K562 treated with DMSO at 1 percent for 4 hours (cell line): ENCODE measurements around the gene DNLZ. TPM values are rescaled to one million over a fixed set of nuclear protein-coding genes. Genes with fewer than 3 reads are reported as not detected.

ENCODE experiments used
- total RNA-seq: library from RNA; unstranded; fragments of 300-600 nt; gene quantifications from 2 replicates; pipeline ENCODE4 v1.2.3, GENCODE V29; 2022; ENCODE audit not compliant: insufficient read depth

Gene DNLZ
- total RNA-seq = 17.5 and 29.7 TPM in 2 replicates

DNA sequence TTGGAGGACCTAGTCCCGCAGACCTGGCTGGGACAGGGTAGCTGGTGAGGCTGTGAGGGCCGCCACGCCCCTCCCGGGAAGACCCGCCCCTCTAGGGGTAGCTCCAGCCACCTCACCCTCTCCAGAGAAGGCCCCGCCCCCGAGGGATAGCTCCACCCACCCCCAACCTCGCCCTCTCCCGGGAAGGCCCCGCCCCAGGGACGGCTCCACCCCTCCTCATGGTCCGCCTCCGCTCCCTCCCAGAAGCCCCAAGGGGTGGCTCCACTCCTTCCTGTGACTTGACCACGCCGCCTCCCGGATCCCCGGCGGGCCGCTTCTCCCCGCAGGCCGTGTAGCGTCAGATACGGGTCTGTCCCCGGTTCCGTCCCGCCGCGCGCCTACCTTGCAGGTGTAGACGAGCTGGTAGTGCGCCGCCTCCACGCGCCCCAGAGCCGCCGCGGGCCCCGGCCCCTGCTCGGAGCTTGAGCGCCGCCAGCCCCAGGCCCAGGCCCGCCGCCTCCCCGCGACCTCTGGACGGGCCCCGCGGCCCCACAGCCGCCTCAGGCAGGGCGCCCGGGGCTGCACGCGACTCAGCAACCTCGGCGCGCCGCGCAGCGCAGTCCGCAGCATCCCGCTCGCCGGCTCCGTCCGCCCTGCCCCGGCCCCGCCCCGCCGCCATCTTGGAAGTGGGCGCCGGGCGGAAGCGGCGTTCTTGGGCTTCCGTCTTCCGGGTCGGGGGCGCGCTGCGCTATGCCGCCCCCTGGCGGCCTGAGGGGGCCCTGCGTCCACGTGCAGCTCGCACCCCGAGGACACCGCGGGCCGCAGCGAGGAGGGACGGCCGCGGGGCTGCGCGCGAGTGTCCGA, at the start of gene DNLZ:
Gene DNLZ (minus strand): TSS at position 639 of the 843 bp plus-strand sequence. CDS start 30 bp downstream, at position 609.

DNA sequence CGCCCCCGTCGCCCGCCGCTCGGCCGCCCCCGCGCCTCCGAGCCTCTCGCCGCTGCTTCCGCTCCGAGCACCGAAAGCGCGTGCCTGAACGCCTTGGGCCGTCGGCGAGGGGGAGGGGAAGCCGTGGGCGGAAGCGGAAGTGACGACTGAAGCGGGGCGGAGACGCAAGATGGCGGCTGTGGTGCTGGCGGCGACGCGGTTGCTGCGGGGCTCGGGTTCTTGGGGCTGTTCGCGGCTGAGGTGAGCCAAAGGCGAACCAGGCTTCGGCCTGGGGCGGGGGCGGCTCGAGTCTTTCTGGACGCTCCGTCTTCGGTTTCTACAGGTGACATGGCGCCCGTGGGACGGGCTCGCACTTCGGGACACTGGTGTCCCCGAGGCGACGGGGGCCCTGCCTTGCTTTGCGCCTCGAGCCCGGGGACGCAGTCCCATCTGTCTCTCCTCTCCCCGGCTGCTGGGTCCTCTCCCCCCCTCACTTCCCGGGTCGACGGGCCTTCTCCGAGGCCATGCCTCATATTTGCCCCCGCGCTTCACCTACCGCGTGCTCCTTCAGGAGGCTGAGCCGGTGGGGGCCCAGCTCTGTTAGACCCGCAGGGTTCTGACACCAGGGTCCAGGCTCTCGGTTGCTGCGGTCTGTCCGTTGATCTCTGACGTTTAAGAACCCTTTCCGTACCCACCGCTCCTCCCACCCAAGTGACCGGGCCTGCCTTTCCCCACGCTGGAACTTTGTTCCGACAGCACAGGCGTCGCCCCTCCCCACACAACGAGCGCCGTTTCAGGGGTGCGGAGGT, 47.1 kb upstream of the DNLZ start, which contains the start of the genes ENTR1 and PMPCA:
Gene ENTR1 (minus strand): TSS at position 115 of the 788 bp plus-strand sequence. CDS start 217 bp downstream, outside the sequence.
Gene PMPCA (plus strand): TSS at position 159 of the 788 bp plus-strand sequence. CDS start 11 bp downstream, at position 170.

DNA sequence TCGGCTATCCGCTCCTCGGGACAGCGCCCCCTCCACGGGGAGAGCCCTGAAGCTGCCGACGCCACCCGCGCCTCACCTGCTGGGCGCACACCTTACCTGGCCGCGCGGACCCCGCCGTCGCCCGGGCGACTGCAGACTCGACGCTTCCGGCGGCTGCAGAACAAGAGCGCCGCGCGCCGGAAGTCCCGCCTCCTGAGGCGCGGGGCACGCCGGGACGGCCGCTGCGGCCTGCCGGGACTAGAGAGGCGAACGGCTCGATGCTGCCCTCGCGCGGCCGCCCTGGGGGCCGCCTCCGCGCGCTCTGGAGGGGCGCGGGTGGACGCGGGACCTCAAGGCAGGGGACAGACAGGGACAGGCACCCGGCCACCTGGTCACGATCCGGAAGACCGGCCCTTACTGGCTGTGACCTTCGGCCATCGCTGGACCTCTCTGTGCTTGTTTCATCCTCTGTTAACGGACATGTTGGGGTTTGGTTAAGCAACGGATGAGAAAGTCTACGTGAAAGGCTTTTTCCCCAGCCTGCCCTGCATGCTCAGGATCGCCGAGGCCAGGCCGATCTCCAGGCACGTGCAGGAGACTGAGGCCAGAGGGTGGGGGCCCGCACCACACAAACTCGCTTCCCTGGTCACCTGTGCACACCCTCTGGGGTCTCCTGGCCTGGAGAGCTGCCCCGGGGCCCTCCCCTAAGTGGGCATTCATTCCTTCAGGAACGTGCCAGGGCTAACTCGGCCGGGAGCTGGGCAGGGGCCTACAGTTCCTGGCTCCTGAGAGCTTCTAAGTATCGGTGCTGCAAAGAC, 36.7 kb upstream of the DNLZ start, which contains the start of gene SNAPC4:
Gene SNAPC4 (minus strand): TSS at position 133 of the 797 bp plus-strand sequence. CDS start 1,742 bp downstream, outside the sequence.

DNA sequence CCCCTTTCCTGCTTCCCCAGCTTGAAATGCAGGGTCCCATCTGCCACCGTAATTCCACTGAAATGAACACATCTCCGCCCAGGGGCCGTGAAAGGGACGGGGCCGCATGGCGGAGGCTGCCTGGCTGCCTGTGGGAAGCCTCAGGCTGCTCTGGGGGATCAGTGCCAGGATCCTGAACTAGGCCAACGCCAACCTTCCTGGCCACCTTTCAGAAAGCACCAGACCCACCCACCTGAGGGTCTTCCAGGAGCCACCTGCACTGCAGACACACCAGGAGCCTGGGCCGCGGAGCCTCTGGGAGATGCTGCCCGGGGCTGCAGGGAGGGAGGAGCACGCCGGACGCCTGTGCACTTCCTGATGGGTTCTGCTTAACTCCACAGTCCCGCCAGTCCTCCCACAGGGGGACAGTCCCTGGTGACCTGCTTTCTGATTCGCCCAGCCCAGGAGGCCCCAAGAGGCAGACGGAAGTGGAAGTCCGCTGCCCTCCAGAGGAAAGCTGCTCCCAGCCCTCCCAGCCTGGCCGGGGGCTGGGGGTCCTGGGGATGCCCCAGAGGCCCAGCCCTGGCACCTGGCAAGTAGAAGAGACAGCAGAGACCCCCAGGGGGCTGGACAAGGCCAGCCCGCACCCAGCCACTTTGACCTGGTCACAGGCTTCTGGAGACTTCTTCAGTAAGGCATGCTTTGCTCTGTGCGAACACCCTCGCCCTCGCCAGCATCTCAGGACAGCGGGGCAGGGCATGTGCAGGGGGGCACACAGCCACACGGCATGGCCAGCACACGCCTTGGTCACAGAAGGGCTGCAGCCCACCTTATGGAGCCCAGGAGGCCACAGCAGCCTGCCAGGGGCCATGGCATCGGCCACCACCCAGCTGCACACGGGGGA, 10.0 kb upstream of the DNLZ start, which contains the start of gene CARD9:
Gene CARD9 (minus strand): TSS at position 370 of the 883 bp plus-strand sequence. CDS start 1,591 bp downstream, outside the sequence.

DNA sequence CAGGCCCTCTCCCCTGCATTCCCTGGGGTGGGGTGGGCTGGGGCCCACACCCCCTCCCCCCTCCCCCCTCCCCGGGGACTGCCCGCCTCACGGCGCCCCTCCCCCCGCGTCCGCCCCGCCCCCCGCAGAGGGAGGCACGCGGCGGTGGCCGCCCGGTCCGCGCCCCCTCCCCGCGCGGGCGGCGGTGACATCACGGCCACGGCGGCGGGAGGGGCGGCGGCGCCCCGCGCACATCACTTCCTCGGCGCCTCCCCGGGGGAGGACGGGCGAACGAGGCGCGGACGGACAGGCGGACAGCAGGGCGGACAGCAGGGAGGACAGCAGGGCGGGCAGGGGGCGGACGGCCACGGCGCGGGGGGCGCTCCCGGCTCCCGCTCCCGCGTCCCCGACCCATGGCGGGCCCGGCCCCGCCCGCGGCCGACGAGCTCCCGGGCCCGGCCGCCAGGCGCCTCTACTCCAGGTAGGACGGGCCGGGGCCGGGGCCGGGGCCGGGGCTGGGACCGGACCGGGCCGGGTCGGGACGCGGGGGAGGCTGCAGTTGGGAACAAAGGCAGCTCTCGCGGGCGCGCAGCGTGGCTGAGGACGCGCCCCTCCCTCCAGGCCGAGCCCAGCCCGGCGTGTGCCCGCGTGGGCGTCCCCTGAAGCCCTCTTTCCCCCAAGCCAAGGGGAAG, 36.1 kb downstream of the DNLZ start, which contains the start of gene GPSM1:
Gene GPSM1 (plus strand): TSS at position 236 of the 671 bp plus-strand sequence. CDS start 157 bp downstream, at position 393.

Other genes starting within 250 kb of the DNLZ start
- 36.9 and 38.4 TPM in 2 replicates for gene TMEM250, start 244.9 kb downstream of the DNLZ start, total RNA-seq
- gene LHX3, start 158.6 kb downstream of the DNLZ start, total RNA-seq = 0.70 and 1.2 TPM in 2 replicates
- gene QSOX2, start 117.9 kb downstream of the DNLZ start, total RNA-seq = 20.5 and 22.8 TPM in 2 replicates
- gene CCDC187, start 59.6 kb downstream of the DNLZ start, total RNA-seq = not detected in 2 replicates
- 13.6 and 15.5 TPM in 2 replicates for gene GPSM1, start 36.2 kb downstream of the DNLZ start, total RNA-seq
- gene CARD9, start 9.9 kb upstream of the DNLZ start, total RNA-seq = 12.7 and 14.8 TPM in 2 replicates
- gene SNAPC4, start 36.4 kb upstream of the DNLZ start, total RNA-seq = 6.6 and 8.4 TPM in 2 replicates
- gene ENTR1, start 46.9 kb upstream of the DNLZ start, total RNA-seq = 38.2 and 42.3 TPM in 2 replicates
- 56.2 and 60.7 TPM in 2 replicates for gene PMPCA, start 46.9 kb upstream of the DNLZ start, total RNA-seq
- gene INPP5E, start 76.1 kb upstream of the DNLZ start, total RNA-seq = 8.4 and 10.0 TPM in 2 replicates
- 47.5 and 60.7 TPM in 2 replicates for gene SEC16A, start 119.3 kb upstream of the DNLZ start, total RNA-seq
- 14.8 and 20.5 TPM in 2 replicates for gene NOTCH1, start 182.3 kb upstream of the DNLZ start, total RNA-seq